ENCODE results near the gene BST1.
A peak's percentile ranks its signal among the peaks of the same experiment; 100 is the strongest.

BST1 gene

DNA sequence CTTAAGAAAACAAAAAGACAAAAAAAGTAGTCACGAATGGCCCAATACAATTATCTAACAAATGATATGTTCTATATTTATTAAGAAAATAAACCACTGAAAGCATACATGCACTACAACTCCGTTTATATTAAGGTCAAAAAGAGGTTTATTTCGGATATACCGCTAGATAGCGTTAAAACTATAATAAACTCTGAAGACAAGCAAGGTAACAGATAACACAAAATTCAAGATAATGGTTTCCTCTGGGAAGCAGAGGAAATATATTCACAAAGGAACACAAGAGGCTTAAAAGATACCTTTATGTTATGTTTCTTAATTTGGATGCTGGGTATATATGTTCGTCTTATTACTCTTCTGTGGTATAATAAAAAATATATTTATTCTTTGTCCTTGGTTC is 26.0 kb upstream of the BST1 start:
- DNase-seq: no peak

DNA sequence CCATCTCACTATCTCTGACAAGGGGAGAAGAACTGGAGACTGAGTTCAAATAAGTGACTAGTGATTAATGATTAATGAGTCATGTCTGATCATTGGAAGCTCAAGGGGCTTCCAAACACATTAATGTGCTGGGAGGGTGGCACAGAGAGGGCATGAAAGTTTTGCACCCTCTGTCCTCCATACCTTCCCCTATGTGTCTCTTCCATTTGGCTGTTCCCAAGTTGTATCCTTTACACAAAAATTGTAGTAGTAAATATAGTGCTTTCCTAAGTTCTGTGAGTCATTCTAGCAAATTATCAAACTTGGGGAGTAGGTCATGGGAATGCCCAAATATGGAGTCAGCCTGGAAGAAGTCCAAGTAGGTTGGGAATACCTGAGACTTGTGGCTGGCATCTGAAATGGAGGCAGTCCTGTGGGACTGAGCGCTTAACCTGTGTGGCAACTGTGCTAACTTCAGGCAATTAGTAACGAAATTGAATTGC is 25.3 kb upstream of the BST1 start:
- no peak for DNase-seq

DNA sequence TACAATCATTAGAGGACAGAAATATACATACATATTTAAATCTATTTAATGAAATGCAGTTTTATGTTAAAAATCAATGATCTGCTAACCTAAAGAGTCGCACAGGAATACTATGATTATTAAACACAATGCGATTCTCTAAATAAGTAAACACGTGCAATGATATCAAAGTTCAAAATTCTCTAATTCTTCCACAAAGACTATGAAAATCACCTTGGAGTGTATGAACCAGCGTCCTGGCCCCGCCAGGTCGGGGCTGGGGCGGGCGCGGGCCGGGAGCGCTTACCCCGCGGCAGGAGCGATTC is 21.8 kb upstream of the BST1 start:
- DNase-seq: no peak

GRCh38 chr4:15681372-15682241 is 21.3 kb upstream of the BST1 start, which contains the start of gene FAM200B:
Gene FAM200B (plus strand): TSS chr4:15681827. CDS start chr4:15686978, 5,151 bp downstream.
- peak; percentile 93 for DNase-seq

DNA sequence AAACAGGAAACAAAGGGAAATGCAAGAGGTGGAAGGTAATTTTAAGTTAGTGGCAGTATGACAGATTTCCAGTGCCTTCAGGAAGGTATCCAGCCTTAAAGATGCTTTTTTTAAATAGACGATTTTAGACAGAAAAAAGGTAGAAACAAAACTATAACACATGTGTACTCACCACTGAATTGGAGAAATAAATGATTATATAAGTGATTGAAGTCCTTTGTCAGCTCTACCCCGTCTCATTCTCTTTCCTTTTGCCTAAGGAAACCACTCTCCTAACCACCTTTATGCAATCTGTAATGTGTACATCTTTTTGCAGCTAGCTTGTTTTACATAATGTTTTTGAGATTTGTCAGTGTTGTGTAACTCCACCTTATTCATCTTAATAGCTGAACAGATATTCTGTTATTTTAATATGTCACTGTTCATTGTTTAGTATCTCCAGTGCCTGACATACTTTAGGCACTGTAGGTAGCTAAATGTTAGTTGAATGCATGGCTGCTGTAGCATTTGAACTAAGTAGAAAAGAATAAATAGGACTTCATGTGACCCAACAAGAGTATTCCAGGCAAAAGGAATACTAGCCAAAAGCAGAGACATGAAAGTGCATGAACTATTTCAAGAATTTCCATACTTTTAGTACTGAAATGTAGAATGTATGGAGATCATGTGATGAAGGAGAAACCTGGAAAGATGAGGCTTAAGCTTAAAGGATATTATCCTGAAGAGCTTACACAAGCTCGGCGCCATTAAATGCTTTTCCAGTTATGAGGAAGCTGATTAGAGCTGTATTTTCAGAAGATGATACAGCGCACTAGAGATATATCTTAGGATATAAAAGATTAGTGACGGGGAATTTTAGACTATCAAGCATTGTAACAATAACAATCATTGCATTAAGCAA is 20.4 kb upstream of the BST1 start:
- no peak for DNase-seq

GRCh38 chr4:15683143-15683495 is 19.7 kb upstream of the BST1 start:
- peak; percentile 1 for DNase-seq

DNA sequence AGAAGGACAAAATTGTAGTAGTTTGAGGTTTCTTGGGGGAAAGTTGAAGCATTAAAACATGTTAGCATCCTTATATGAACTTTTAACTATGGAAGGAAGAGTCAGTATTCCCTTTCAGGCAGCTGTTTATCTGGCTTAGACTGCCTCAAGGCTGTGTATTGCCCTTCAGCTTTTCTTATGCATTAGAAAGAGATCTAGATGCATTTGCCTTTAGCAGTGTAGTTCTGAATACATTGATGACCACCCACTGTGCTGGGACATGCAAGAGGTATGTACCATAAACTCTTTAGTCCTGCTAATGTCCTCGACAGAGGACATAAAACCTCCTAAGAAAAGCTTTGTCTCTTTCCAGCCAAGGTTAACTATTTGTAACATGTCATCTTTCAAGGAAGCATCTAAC is 18.4 kb upstream of the BST1 start:
- DNase-seq: no peak

GRCh38 chr4:15688051-15688450 is 14.8 kb upstream of the BST1 start:
- no peak for DNase-seq

- DNase-seq: peak; percentile 25
These were observed 13.3 kb upstream of the BST1 start for GRCh38 chr4:15689540-15689939.

DNA sequence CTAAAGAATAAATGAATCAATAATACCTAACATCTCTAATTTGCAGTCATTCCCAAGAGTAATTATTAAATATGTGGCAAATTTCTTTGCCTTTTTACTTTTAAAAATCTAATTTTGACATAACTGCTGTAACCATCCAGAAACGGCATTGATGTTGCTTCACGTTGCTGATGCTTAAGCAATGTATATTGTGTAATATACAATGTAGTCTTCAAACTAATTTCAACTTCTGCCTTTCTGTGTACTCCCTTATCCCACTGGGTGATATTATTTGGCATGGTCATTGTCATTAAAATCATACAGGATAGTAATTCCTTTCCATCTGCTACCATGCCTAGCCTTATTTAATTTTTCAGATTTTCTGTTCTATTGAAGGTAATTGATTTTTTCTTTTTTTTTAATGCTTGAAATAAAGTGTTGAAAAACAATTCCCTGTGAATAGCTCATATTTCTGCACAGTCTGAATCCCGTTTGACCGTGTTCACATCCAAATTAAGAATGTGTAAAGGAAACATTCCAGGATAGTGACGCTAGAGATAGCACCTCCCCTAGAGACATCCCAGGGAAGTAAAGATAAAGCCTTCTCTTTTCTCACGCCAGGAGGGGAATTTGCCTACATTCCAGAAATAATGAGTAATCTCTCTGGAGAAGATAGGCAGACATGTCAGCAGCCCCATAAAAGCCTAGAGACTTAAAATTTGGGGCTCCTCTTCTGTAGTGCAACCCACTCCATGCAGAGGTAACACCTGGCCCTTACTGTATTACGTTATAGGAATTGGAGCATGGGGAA is 12.7 kb upstream of the BST1 start:
- peak; percentile 12 for DNase-seq

GRCh38 chr4:15691346-15692135 is 11.3 kb upstream of the BST1 start:
- DNase-seq: no peak

GRCh38 chr4:15692602-15693001 is 10.3 kb upstream of the BST1 start:
- no peak for DNase-seq

GRCh38 chr4:15694431-15694830 is 8.4 kb upstream of the BST1 start:
- no peak for DNase-seq

GRCh38 chr4:15695240-15695699 is 7.6 kb upstream of the BST1 start:
- no peak for DNase-seq

DNA sequence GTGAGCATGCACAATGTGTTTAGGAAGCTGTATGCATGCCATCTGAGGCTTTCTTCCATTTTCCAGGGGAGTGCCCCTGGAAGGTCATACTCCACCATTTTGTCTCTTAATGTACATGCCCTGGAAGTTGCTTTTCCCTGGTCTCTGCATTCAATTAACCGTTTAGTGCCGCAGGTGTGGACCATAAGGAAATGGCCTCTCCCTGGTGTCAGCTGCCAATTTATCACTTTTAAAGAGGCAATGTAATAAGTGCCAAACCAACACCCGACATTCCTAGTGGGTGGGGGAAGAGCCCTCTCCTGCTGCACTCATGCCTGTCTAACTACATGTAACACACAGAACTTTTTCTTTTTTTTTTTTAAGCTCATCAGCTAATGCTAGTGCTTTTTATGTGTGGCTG is 7.1 kb upstream of the BST1 start:
- DNase-seq: no peak

DNA sequence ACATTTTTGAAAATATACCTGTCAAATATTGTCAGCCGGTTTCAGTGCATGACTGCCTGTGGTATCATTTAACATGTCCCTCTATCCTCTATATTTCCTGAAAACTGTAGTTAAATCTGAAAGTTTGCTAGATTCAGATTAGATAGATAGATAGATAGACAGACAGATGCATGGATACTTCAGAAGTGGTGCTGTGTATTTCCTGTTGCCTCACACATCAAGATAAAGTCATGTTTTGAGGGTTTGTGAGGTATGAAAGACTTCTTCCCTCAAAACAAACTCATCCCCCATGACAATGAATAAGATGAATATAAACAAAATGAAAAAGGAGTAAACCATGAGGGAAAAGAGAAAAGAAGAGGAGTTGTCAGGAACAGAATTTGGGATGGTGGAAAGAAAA is 6.0 kb upstream of the BST1 start:
- DNase-seq: no peak

GRCh38 chr4:15703439-15703838 is 574 bp downstream of the BST1 start:
- DNase-seq: no peak

DNA sequence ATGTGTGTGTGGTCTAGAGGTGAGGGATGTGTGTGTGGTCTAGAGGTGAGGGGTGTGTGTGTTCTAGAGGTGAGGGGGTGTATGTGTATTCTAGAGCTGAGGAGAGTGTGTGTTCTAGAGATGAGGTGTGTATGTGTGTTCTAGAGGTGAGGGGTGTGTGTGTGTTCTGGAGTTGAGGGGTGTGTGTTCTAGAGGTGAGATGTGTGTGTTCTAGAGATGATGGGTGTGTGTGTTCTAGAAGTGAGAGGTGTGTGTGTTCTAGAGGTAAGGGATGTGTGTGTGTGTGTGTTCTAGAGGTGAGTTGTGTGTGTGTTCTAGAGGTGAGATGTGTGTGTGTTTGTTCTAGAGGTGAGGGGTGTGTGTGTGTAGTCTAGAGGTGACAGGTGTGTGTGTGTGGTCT is 1.3 kb downstream of the BST1 start:
- no peak for DNase-seq

DNA sequence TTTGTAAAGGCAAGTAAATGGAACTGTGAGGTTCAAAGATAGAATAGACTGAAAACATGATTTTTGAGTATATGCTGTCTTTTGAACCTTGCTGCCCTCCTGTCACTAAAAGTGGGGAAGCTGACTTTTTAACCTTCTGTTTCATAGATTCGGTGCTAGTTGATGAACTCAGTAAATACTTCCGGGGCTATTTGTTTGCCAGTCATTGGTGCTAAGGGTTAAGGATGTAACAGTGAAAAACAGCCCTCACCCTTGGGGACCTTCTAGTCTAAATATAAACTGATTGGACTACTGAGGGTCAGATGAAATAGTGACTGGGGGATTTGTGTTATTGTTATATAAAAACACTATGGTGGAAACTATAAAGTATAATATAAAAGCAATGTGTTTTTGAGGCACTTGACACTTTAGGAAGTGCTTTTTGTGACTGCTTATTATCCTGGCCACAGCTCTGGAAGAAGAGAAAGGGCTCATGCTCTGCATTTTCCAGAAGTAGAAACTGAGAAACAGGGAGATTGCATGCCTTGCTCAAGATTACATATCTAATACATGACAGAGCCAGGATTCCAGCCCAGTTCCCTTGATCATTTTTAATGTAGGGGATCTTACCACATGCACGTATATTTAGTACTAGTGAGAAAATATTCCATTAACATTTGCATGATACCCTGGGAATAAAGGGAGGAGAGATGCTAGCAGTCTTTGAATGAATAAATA is 3.9 kb downstream of the BST1 start:
- DNase-seq: no peak

GRCh38 chr4:15707363-15707715 is 4.5 kb downstream of the BST1 start:
- DNase-seq: no peak

DNA sequence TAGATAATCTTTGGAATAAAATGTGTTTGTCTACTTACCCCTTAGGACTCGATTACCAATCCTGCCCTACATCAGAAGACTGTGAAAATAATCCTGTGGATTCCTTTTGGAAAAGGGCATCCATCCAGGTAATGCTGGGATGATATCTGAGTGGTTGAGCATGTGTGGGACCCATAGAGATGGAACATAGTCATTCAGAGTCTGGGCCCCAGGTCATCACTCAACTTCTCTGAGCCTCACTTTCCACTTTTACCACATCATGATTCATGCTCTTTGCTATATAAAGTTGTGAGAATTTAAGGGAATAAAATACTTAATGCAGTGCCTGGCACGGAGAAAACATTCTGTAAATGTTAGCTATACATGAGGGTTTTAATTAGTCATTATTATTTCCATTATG is 8.9 kb downstream of the BST1 start:
- DNase-seq: no peak

DNA sequence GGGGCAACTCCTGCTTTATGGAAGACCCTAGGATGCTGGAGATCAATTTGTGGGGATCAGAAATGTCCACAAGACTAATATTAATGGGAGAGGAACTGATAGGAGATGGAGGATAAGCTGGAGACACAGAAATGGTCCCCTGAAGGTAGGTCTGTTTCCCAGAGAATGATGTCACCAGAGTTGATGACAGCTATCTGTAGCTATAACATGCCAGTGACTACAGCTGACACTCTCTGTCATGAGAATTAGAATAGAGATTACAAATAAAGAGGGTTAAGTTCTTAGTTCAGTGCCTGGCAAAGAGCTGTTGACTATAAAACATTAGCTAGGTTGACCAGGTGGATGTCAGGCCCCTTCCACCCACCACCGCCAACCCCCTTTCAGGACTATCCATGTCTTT is 9.3 kb downstream of the BST1 start:
- no peak for DNase-seq

All from SIG-M5 (cell line).